IMR-90 (cell line): ENCODE data around the gene TCAP.

Experiments
- BHLHE40 ChIP-seq: fragments of 150-350 bp; IDR thresholded peaks from 2 replicates; pipeline ENCODE4 v1.6.1; 2016; ENCODE audit warnings: mild to moderate bottlenecking, low read depth, low read length
- CEBPB ChIP-seq: IDR thresholded peaks from 2 replicates; pipeline ENCODE4 v1.6.1; 2012; ENCODE audit warnings: low read depth, low read length, improper control_type of control experiment
- CHD1 ChIP-seq: IDR thresholded peaks from 2 replicates; pipeline ENCODE4 v1.6.1; 2012; ENCODE audit warnings: low read depth, low read length, improper control_type of control experiment
- CTCF ChIP-seq: conservative IDR thresholded peaks from 2 replicates; pipeline ENCODE4 v1.5.1; 2012; ENCODE audit warnings: mild to moderate bottlenecking, low read depth, low read length, improper control_type of control experiment
- FOS ChIP-seq: fragments of 150-350 bp; IDR thresholded peaks from 2 replicates; pipeline ENCODE4 v1.6.1; 2016; ENCODE audit warnings: low read depth, low read length
- MAZ ChIP-seq: IDR thresholded peaks from 2 replicates; pipeline ENCODE4 v1.6.1; 2012; ENCODE audit warnings: low read depth, mild to moderate bottlenecking, low read length, improper control_type of control experiment, moderate library complexity, borderline replicate concordance
- MXI1 ChIP-seq: IDR thresholded peaks from 2 replicates; pipeline ENCODE4 v1.6.1; 2012; ENCODE audit warnings: low read depth, mild to moderate bottlenecking, low read length, moderate library complexity, borderline replicate concordance
- NFE2L2 ChIP-seq: fragments of 150-350 bp; IDR thresholded peaks from 2 replicates; pipeline ENCODE4 v1.6.1; 2016; ENCODE audit warnings: low read depth, mild to moderate bottlenecking, low read length
- POLR2A ChIP-seq: IDR thresholded peaks from 2 replicates; pipeline ENCODE4 v1.6.1; 2012; ENCODE audit warnings: mild to moderate bottlenecking, low read depth, low read length
- RAD21 ChIP-seq: IDR thresholded peaks from 2 replicates; pipeline ENCODE4 v1.6.1; 2012; ENCODE audit warnings: low read length, improper control_type of control experiment
- RCOR1 ChIP-seq: IDR thresholded peaks from 2 replicates; pipeline ENCODE4 v1.6.1; 2012; ENCODE audit warnings: mild to moderate bottlenecking, low read length, improper control_type of control experiment; ENCODE audit not compliant: insufficient replicate concordance
- RFX5 ChIP-seq: IDR thresholded peaks from 2 replicates; pipeline ENCODE4 v1.8.0; 2012; ENCODE audit warnings: low read depth, mild to moderate bottlenecking, low read length, moderate library complexity
- SMC3 ChIP-seq: fragments of 150-350 bp; IDR thresholded peaks from 2 replicates; pipeline ENCODE4 v1.6.1; 2016; ENCODE audit warnings: low read depth, mild to moderate bottlenecking, antibody characterized with exemption, low read length, moderate library complexity
- USF2 ChIP-seq: fragments of 150-350 bp; IDR thresholded peaks from 2 replicates; pipeline ENCODE4 v1.6.1; 2017; ENCODE audit warnings: mild to moderate bottlenecking, antibody characterized with exemption, low read length, low read depth

GRCh38 chr17:39648616-39649366, 16.4 kb upstream of the TCAP start:
- no peak for TF ChIP-seq CTCF
- TF ChIP-seq BHLHE40: no peak
- no peak for TF ChIP-seq USF2
- TF ChIP-seq CEBPB: no peak
- TF ChIP-seq MAZ: no peak
- TF ChIP-seq RFX5: no peak
- TF ChIP-seq MXI1: no peak
- TF ChIP-seq POLR2A: no peak
- no peak for TF ChIP-seq SMC3
- no peak for TF ChIP-seq NFE2L2
- no peak for TF ChIP-seq RAD21
- TF ChIP-seq FOS: no peak
- no peak for TF ChIP-seq RCOR1
- TF ChIP-seq CHD1: no peak
